HG03571 (cell line): ENCODE data around the gene SMTNL1.

Experiments
- ATAC-seq: cut with Tn5 transposase; IDR thresholded peaks from one replicate; pipeline ENCODE4 v1.9.1; 2021; ENCODE audit not compliant: unreplicated experiment

Gene SMTNL1, protein sequence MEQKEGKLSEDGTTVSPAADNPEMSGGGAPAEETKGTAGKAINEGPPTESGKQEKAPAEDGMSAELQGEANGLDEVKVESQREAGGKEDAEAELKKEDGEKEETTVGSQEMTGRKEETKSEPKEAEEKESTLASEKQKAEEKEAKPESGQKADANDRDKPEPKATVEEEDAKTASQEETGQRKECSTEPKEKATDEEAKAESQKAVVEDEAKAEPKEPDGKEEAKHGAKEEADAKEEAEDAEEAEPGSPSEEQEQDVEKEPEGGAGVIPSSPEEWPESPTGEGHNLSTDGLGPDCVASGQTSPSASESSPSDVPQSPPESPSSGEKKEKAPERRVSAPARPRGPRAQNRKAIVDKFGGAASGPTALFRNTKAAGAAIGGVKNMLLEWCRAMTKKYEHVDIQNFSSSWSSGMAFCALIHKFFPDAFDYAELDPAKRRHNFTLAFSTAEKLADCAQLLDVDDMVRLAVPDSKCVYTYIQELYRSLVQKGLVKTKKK

DNA sequence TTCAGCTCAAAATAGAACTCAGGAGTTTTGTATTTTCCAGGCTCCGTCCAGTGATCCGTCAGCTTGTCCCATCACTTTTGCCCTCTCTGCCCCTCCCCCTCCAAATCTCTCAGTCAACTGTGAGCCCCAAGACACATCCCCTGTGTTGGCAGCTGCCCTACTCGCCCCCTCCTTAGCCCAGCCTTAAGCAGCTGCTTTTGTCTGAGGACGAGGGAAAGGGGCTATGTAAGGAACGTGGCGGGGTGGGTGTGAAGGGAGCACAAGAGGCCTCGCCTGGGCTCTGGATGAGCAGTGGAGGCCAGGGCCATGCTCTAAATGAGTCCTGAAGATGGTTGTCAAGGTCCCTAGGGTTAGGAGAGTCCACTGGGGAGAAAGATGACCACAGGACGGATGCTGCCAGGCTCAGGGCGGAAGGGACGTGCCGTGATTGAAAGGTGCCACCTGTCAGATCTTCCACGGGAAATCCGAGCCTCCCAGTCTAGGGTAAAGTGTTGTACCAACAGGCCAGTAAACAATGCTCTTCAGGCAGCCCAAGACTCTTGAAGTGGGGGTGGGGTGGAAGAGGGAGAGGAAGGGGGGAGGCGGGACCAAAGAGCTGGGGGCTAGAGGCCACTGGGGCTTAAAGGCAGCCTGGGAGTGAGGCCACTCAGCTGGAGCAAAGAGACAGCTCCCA is at the start of gene SMTNL1:
SMTNL1 (plus strand) TSS at position 649 of the 673 bp plus-strand sequence. CDS start 5,048 bp downstream, outside the sequence.
- no peak for ATAC-seq

- ATAC-seq = no peak
Observed at GRCh38 chr11:57487920-57488659, 49.3 kb upstream of the SMTNL1 start.

- no peak for ATAC-seq
Observed at GRCh38 chr11:57490456-57491248, 46.7 kb upstream of the SMTNL1 start.

- no peak for ATAC-seq
Observed at GRCh38 chr11:57491371-57492061, 45.9 kb upstream of the SMTNL1 start.

- ATAC-seq = no peak
Observed at GRCh38 chr11:57493507-57494503, 43.6 kb upstream of the SMTNL1 start.

GRCh38 chr11:57496109-57496820 is 41.1 kb upstream of the SMTNL1 start:
- ATAC-seq = no peak

DNA sequence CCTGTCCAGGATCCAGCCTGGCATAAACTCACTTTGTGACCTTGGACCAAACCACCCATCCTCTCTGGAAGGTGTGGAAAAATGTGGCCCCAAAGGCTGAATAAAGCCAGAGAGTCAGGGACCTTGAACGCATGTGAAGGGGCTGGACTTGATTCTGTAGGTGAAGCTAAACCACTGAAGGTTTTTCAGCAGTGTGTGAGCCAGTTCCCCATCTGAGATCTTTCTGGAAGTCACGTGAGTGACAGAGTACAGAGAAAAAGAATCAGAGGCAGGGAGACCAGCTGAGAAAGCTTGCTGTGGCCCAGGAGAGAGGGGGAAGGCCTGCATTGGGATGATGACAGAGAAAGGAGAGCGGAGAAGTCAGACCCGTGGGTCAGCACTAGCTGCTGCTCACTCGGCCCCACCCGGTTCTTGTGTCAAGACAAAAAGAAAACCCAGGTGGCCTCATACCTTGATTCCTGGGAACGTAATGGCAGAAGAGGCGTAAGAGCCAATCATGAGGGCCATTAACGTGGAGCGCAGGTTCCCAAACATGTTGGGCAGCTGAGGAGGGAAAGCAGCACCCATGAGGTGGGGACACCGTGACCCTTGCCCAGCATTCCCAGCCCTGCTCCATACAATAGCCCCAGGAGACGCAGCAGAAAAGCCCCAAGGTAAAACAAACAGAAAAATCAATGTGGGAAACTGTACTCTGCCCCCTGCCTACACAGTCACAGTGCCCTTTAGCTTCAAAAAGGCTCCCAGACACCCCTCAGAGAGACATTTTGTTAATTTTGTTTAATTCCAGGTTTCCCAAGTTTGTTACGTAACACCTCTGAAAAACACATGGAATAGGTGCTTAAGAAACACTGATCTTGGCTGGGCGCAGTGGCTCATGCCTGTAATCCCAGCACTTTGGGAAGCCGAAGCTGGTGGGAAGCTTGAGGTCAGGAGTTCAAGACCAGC is 39.8 kb upstream of the SMTNL1 start:
- no peak for ATAC-seq

- ATAC-seq = no peak
Observed at GRCh38 chr11:57498540-57498939, 38.9 kb upstream of the SMTNL1 start.

DNA sequence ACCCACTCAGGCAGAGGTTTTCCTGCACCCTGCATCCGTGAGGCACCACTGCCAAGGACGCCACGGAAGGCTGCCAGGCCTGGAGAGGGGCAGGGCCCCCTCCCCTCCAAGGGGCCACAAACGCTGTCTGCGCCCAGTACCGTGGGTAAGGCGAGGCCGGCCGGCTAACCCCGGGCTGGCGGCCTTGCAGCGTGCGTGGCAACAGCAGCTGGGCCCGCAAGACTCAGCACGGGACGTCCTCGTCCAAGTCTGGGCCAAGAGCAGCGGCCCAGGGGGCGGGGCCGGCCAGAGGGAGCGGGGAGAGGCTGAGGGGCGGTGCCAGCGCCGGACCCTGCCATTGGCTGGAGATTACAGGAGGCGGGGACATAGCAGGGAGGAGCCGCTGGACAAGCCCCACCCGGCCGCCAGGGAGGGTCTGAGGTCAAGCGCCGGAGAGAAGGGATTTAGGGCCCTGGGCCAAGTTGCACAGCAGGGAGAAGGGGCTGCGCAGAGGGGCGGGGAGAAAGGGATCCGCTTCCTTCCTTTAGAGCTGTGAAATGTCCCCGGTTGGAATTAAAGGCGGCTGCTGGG is 37.9 kb upstream of the SMTNL1 start:
- ATAC-seq = peak; percentile 51

DNA sequence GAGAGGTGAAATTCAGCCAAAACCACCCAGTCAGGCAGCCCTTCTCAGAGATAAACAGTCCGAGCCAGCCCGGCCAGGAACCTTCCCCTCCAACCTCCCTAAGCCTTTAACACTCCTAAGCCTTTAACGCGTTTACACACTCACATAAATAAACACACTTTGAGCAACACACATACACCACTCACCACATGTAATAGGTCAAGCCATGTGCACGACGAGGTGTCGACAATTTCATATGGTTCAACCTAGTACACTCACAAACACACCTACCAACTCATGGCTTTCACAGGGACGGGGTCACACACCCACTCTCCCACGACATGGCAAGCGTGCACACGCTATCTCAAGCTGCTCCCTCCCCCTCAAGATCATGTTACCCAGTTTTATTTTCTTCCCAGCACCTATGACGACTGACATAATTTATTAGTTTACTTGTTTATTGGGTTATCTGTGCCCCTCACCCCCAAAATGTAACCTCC is 37.4 kb upstream of the SMTNL1 start:
- ATAC-seq = no peak

DNA sequence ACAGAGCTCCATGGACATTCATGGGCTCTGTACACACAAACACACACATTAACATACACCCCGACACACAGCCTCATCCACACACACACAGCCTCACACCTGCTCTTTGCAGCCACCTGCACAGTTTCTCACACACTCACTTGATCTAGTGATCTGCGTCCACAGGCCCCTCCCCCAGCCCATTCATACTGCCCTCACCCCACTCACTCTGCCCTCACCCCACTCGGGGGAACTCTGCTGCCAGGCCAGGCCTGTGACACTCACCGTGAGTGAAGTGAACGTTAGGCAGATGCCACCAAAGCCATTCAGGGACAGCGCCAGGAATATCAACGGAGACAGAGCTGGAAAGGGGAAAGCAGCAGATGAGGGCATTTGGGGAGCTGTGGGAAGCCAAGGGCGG is 36.9 kb upstream of the SMTNL1 start:
- ATAC-seq = no peak

DNA sequence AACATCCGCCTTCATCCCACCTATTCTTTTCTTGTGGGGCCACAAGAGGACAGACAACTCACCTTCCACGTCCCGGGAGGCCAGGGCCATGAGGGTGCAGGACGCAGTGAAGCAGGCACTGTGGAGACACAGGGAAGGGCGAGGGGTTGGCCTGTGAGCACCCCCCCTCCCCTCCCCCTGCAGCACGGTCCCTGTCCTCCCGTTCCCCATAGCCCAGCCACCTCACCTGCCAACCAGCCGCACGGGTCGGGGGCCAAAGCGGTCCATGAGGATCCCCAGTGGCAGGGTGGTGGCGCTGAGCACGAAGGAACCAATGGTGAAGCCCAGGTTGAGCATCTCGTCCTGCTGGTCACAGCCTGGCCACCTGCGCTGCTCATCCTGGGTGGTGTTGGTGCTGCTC is 36.5 kb upstream of the SMTNL1 start:
- no peak for ATAC-seq

- no peak for ATAC-seq
Observed at GRCh38 chr11:57501953-57502352, 35.4 kb upstream of the SMTNL1 start.

GRCh38 chr11:57502376-57502775 is 35.0 kb upstream of the SMTNL1 start:
- ATAC-seq = no peak

- no peak for ATAC-seq
Observed at GRCh38 chr11:57502870-57503269, 34.5 kb upstream of the SMTNL1 start.

DNA sequence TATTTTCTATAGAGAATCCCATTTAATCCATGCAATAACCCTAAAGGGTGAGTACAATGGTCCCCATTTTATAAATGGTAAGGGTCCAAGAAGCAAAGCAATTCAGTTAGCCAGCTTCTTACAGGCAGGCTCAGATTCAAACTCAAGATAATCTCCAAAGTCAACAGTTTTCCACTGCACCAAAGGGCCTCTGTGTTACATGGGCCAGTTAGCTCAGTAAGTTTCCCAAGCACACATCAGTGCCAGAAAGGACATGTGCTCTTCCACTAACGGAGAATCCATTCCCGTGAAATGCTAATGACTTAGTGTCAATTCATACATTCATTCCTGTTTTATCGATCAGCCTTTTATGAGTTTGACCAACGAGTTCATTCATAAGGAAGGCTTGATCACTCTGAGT is 32.9 kb upstream of the SMTNL1 start:
- ATAC-seq = no peak

- ATAC-seq = no peak
Observed at GRCh38 chr11:57506522-57506921, 30.9 kb upstream of the SMTNL1 start.
